22Rv1 (cell line): ENCODE results near the gene RPL31.

Experiments
- CTCF ChIP-seq: fragments of 450-650 bp; IDR thresholded peaks from 2 replicates; pipeline ENCODE4 v1.5.1; 2017; ENCODE audit warnings: mild to moderate bottlenecking
- ZFX ChIP-seq: fragments of 450-650 bp; IDR thresholded peaks from 2 replicates; pipeline ENCODE4 v1.6.1; 2017; ENCODE audit warnings: antibody characterized with exemption, borderline replicate concordance

GRCh38 chr2:100957996-100958653 lies 44.0 kb upstream of the RPL31 start:
- TF ChIP-seq CTCF (no peak), ZFX (no peak)
